Stimulated activated CD8-positive, alpha-beta memory T cell treated with anti-CD3 and anti-CD28 coated beads, Interleukin-4, amount 100 ng/mL, for 1 hour (primary cell): ENCODE results near the gene CFAP299.

Experiments
- DNase-seq, 2 donors: peaks; one replicate each; pipeline ENCODE4 v3.0.0-alpha.2; 2020; ENCODE audit warnings: low read depth in 2 of 2, low spot score in 1 of 2

Gene CFAP299

GRCh38 chr4:80806472-80806871 is 470.9 kb downstream of the CFAP299 start:
- DNase-seq = no peak

DNA sequence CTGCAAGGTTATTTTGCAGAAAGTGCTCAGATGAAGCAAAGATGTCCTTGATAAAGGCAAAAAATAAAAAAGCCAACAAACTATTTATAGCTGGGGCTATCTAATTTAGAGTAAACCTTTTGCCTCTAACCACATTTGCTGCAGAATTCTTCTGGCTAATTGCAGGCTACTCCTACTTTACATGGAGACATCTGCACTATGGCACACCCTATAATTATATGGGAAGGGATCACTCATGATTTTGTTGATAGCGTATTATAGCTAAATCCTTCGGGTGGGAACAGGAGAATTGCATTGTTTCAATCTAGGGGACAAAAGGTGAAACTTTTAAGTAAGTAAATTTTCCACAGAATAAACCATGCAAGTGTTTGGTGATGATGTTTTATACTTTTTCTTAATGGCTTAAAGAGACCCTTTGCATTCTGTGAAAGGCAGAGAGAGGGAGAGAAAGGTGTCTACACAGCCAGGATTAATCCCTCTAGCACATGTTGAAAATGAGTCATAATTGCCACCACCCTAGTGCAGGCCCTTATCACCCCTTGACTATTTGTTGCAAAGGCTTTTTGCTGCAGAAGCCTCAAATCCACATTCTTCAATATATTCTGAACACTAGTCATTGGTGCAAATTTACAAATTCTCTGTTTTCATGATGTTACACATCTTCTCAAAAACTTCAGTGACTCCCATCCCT is 473.7 kb downstream of the CFAP299 start:
- no peak for DNase-seq

- DNase-seq = no peak
Measured at GRCh38 chr4:80811406-80811805, 475.9 kb downstream of the CFAP299 start.

DNA sequence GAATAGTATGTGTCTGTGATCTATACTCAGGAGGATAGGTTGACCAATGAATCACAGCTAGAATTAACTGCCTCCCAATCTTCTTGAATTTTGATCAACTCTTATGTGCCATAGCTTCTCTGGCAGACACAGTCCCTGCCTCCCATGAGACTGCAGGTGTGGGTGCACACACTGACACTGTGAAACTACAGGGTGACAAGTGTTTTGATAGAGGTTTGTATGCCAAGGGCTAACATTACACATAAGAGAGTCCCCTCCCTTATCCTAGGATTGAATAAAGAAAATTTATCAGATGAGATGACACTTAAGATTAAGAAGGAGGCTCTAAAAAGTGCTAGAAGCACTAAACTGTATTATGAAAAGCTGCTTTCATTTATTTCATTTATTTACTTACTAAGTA is 476.6 kb downstream of the CFAP299 start:
- no peak for DNase-seq

- DNase-seq = no peak
Measured at GRCh38 chr4:80814266-80814665, 478.7 kb downstream of the CFAP299 start.

DNA sequence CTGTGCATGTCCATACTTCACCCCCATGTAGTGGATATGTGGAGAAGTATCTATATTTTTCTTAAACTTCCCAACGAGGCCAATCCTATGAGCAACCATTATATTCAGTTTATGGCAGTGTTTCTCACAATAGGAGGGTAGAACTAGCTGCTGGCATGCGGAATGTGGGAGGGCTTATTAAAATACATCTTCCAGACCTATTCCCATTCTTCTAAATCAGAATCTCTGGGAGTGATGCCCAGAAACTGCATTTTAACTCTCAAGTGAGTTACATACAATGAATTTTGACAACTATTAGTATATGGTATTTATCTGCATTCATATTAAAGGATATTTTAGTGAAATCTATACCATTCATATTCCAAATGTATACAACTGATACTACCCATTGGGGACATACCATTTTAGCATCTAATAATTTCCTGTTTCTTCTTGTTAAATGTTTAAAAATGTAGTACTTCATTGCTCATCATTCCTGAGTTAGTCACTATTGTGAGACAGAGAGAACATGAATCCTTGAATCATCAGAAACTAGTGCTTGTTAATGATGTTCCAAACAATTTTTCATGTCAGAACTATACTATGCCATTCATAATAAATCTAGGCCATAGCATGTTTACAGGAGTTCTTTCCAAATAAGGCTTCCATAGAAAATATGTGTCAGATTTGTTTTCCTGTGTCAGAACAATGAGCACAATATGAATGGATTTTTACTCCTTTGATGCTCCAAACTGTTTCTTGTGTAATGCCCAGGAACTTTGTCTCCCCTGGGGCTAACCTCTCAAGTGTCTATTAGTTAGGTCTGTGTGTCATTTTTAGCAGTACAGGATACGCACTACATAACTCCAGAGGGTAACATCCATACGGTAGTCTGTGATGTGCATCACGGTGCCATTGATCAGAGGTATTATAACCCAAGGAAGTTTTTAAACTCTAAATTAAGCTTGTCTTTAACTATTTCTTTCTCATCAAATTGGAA is 496.1 kb downstream of the CFAP299 start:
- no peak for DNase-seq

- no peak for DNase-seq
Measured at GRCh38 chr4:80839281-80839680, 503.8 kb downstream of the CFAP299 start.

DNA sequence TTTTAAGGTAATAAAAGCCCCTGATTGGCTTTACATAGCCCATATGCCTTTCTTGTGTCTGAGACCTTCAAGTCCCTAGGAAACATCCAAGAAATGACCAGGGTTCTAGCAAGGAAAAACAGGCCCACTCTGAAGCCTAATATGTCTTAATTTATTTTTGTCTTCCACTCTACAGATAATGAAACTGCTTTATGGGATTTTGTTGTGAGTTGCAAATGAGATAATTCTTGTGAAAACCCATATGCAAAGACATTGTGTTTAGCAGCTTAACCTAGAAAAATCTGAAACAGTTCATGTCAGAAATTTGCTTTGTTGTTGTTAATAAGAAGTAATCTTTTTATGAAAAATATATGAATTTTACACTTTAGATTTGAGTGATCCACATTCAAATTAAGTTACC is 504.3 kb downstream of the CFAP299 start:
- DNase-seq = no peak

DNA sequence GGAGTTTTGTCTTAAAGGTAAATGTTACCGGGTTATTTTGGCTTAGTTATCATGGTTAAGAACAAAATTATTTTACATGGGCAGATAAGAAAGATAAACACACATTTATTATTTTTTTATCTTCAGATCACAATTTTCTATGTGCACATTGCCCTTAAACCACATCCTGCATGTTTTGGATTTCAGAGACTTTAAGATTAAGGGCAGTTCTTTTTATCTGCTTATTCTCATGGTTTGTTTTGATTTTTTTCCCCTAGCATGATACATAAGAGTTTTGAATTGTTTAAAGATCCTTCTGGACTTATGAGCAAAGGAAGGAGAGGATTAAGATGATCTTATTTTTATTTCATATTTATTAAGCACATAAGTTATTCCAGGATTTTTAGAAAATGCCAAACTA is 504.9 kb downstream of the CFAP299 start:
- no peak for DNase-seq

- DNase-seq = no peak
Measured at GRCh38 chr4:80841587-80842281, 506.2 kb downstream of the CFAP299 start.

- no peak for DNase-seq
Measured at GRCh38 chr4:80846210-80846609, 510.7 kb downstream of the CFAP299 start.

DNA sequence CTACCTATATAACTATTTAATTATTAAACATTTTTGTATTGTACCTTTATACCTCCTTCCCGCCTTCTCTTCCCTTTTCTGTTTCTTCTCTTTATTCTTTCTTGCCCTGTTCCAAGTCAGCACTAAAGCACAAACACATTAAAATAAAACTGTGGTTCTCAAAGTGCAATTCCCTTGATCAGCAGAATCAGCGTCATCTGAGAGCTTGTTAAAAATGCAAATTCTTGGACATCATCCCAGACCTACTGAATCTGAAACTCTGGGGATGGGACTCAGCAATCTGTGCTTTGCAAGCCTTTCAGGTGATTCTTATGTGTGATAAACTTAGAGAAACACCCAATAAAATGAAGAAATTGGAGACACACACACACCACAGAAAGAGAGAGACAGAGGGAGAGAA is 516.5 kb downstream of the CFAP299 start:
- DNase-seq = no peak

DNA sequence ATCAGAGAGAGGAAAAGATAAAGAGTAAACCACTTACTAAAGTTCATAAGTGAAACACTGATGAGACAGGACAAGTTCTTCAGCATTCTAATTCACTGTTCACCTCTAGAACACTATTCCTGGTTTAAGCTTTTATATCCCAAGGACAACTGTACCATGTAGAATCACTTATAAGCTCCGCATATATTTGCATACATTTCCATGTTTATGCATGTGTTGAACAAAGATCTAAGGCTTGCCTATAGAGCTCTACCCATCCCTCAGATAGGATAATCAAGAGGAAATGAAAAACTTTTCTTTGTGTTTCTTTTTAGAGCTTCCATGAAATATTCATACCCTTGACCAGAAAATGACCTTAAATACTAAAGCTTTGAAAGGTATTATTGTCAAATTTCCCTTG is 538.0 kb downstream of the CFAP299 start:
- DNase-seq = no peak

- no peak for DNase-seq
Measured at GRCh38 chr4:80874979-80875378, 539.4 kb downstream of the CFAP299 start.

GRCh38 chr4:80875642-80876041 is 540.1 kb downstream of the CFAP299 start:
- no peak for DNase-seq

DNA sequence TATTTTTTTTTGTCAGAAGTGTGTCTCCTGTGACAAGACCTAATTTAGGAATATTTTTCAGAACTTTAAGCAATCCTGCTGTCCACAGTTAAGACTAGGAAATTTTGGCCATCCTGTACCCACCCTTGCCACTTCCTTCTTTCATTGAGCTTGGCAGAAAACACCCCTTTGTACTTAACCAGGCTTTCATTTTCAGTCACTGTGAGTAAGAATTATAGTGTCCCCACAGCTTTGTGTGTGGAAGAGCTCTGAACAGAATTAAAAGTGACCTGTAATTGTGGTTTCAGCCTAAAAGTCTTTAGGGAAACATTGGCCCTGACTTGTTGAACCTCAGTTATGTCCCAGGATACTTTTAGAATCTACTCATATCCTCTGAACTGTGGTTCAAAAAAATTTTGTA is 541.3 kb downstream of the CFAP299 start:
- no peak for DNase-seq

GRCh38 chr4:80878218-80878617 is 542.7 kb downstream of the CFAP299 start:
- no peak for DNase-seq

DNA sequence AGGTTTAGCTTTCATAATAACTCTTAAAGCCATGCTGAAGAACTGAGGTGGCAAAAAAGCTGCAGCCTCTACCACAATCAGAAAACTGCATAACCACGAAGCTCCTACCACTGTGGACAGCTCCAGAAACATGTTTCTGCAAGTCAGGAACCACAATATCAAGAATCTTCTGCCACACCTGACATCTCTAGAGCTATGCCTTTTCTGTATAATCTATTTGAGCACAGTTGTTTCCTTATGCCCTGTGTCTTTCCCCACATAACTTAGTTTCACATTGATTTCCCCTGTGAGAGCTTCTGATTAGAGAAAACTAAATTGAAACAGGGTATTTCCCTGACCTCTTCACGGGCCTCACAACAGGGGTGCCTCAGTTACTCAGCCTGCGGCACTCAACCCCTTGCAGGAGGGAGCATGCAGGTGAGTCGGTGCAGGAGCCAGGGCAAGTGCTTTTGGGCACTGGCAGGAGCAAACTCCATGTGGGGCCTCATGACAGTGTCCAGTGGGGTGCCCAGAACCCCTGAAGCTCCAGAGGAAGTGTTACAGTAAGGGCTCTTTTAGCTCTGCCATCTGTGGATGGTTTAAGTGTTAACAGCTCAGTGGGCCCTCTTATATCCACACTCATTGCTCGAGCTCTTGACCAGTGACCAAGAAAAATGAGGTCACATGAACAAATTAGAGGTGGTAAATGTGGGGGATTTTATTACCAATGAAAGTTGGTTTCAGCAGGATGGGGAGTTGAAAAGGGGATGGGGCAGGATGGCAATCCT is 562.2 kb downstream of the CFAP299 start:
- no peak for DNase-seq

DNA sequence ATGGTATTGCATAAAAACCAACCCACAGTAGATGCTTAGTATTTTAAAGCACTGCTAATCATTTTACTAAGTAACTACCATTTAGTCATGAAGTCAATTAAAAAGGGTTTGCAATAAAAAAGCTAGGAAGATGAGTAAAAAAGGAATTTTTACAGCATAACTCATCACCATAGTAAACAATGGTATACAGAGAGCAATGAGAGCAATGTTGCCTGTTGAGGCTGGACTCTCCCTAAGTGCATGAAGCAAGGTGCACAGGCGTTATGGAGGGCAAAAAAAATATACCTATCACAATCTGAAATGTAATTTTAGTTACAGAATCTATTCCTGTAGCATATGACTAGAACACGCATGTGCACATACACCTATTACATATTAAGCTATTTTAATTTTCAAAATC is 565.4 kb downstream of the CFAP299 start:
- DNase-seq = no peak

GRCh38 chr4:80903020-80903419 is 567.5 kb downstream of the CFAP299 start:
- no peak for DNase-seq

GRCh38 chr4:80909938-80910337 is 574.4 kb downstream of the CFAP299 start:
- no peak for DNase-seq
